DMS 273 (cell line): ENCODE data around the gene KLK6.
A peak's percentile ranks its signal among the peaks of the same experiment; 100 is the strongest.
"Not testable (repeated sequence)": the region's sequence is repeated elsewhere in the genome, so short reads cannot be mapped to it uniquely, and the experiment has no call there.

Experiments
- DNase-seq: peaks from one replicate; lab custom pipeline; 2025; ENCODE audit not compliant: unreplicated experiment; lab: John Stamatoyannopoulos, UW

The KLK6 gene

GRCh38 chr19:50994129-50994528 lies 24.7 kb upstream of the KLK6 start:
- DNase-seq: peak; percentile 28

GRCh38 chr19:50992666-50993035 lies 23.3 kb upstream of the KLK6 start:
- DNase-seq: no peak

- not testable (repeated sequence) for DNase-seq
Measured at GRCh38 chr19:50984416-50984815, 15.0 kb upstream of the KLK6 start.

GRCh38 chr19:50983625-50984292 lies 14.4 kb upstream of the KLK6 start, which contains the start of gene KLK7:
TSS of gene KLK7 (minus strand) at chr19:50983917. CDS start at chr19:50982399, 1,518 bp downstream.
- DNase-seq: no peak

GRCh38 chr19:50982186-50982585 lies 12.8 kb upstream of the KLK6 start:
- no peak for DNase-seq

- no peak for DNase-seq
Measured at GRCh38 chr19:50981587-50982146, 12.3 kb upstream of the KLK6 start.

- DNase-seq: no peak
Measured at GRCh38 chr19:50980208-50980607, 10.8 kb upstream of the KLK6 start.

GRCh38 chr19:50979758-50980157 lies 10.4 kb upstream of the KLK6 start:
- DNase-seq: no peak

GRCh38 chr19:50978772-50979390 lies 9.5 kb upstream of the KLK6 start:
- DNase-seq: no peak

- DNase-seq: no peak
Measured at GRCh38 chr19:50977626-50978025, 8.2 kb upstream of the KLK6 start.

GRCh38 chr19:50975766-50976165 lies 6.4 kb upstream of the KLK6 start:
- no peak for DNase-seq

GRCh38 chr19:50974702-50975556 lies 5.5 kb upstream of the KLK6 start:
- DNase-seq: no peak

GRCh38 chr19:50972795-50973376 lies 3.5 kb upstream of the KLK6 start:
- DNase-seq: no peak

- DNase-seq: not testable (repeated sequence)
Measured at GRCh38 chr19:50969810-50970209, 419 bp upstream of the KLK6 start.

- DNase-seq: no peak
Measured at GRCh38 chr19:50968716-50969412, 527 bp downstream of the KLK6 start.

GRCh38 chr19:50967929-50968715 lies 1.3 kb downstream of the KLK6 start:
- no peak for DNase-seq

GRCh38 chr19:50964266-50964665 lies 5.1 kb downstream of the KLK6 start:
- DNase-seq: no peak

GRCh38 chr19:50963381-50963780 lies 6.0 kb downstream of the KLK6 start:
- no peak for DNase-seq

GRCh38 chr19:50962245-50962644 lies 7.1 kb downstream of the KLK6 start:
- no peak for DNase-seq
